ENCODE data around the gene TNFSF13B.

The TNFSF13B gene

GRCh38 chr13:108349269-108349668 is 79.8 kb downstream of the TNFSF13B start:
- Histone ChIP-seq H3K27ac (ENCODE audit: low read depth, low read length) (no peak overlapping the region), H3K4me3 (ENCODE audit: low read depth, low read length) (no peak overlapping the region), H3K36me3 (ENCODE audit: control insufficient read depth, insufficient read depth, low read length) (no peaks in the 10 kb centered on the region), H3K9ac (ENCODE audit: low read length) (no peak overlapping the region), H3K4me1 (ENCODE audit: control insufficient read depth, insufficient read depth, low read length) (peaks cover 3% of the 10 kb centered on the region; the same call in 1 of the 2 replicates), H3K27me3 (ENCODE audit: control insufficient read depth, insufficient read depth, low read length) (no peaks in the 10 kb centered on the region), H3K9me3 (ENCODE audit: control insufficient read depth, insufficient read depth, low read depth, low read length) (no peaks in the 10 kb centered on the region)

DNA sequence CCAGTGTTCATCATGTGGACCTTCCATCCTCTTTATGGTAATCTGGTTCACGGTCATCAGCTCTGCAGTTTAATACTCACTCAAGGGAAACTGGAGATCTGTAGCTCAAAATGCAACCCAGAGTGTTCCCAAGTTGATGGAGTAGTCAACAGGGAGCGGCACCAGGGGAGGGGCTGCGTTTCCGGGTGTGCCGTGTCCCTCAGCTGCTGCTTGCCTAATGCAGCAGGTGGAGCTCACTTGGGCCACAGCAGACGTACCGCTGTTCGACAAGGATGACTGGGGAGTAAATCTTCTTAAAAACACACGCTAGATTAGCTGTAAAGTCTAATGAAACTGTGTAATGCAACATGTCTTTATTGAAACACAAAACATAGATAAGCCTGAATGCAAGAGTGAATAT is 81.1 kb downstream of the TNFSF13B start:
- no peak overlapping the region for H3K4me3 ChIP-seq (ENCODE audit: low read depth, low read length)
- H3K27me3 ChIP-seq (ENCODE audit: control insufficient read depth, insufficient read depth, low read length): no peaks in the 10 kb centered on the region
- H3K4me1 ChIP-seq (ENCODE audit: control insufficient read depth, insufficient read depth, low read length): peaks cover 3% of the 10 kb centered on the region; the same call in 1 of the 2 replicates
- H3K9me3 ChIP-seq (ENCODE audit: control insufficient read depth, insufficient read depth, low read depth, low read length): no peaks in the 10 kb centered on the region
- H3K9ac ChIP-seq (ENCODE audit: low read length): no peak overlapping the region
- no peak overlapping the region for H3K27ac ChIP-seq (ENCODE audit: low read depth, low read length)
- no peaks in the 10 kb centered on the region for H3K36me3 ChIP-seq (ENCODE audit: control insufficient read depth, insufficient read depth, low read length)

DNA sequence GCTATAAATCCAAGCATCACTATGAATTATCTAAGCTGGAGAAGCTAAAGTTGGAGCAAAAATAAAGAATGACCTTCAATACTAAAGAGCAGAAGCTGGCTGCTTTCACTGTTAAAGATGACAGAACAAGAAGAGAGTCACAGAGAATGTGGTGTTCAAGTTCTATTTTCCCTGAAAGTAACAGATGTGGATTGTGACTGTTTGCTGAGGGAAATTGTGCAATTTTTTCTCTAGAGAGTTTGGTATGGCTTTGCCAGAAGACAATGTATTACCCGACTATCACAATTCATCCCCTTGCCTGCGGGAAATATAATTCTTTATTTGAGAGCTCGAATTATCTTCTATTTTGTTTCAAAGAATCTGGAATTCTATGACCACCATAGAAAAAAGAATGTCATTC is 83.1 kb downstream of the TNFSF13B start:
- no peaks in the 10 kb centered on the region for H3K27me3 ChIP-seq (ENCODE audit: control insufficient read depth, insufficient read depth, low read length)
- H3K4me3 ChIP-seq (ENCODE audit: low read depth, low read length): no peak overlapping the region

DNA sequence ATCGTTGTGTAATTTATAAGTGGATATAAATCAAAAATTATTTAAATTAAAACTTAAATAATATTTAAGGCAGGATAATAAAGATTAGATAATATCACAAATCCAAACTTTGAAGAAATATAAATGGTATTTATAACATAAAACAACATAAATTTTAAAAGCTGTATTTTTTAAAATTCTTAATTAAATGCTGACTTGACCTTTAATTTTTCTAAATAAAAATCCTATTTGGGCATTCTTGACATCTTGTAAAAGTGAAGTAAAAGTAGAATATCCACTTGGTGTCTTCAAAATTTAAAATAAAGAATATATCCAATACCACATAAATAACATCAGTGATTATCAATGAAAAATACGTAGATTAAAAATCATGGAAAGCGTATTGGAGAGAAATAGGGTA is 87.7 kb downstream of the TNFSF13B start:
- Histone ChIP-seq H3K4me1 (ENCODE audit: control insufficient read depth, insufficient read depth, low read length) (no peaks in the 10 kb centered on the region), H3K9me3 (ENCODE audit: control insufficient read depth, insufficient read depth, low read depth, low read length) (no peaks in the 10 kb centered on the region), H3K36me3 (ENCODE audit: control insufficient read depth, insufficient read depth, low read length) (no peaks in the 10 kb centered on the region), H3K27me3 (ENCODE audit: control insufficient read depth, insufficient read depth, low read length) (no peaks in the 10 kb centered on the region), H3K4me3 (ENCODE audit: low read depth, low read length) (no peak overlapping the region), H3K9ac (ENCODE audit: low read length) (no peak overlapping the region), H3K27ac (ENCODE audit: low read depth, low read length) (no peak overlapping the region)

More for the DNA sequence above, 83.1 kb downstream of the TNFSF13B start:
- Histone ChIP-seq H3K27ac (ENCODE audit: low read depth, low read length) (no peak overlapping the region), H3K4me1 (ENCODE audit: control insufficient read depth, insufficient read depth, low read length) (peaks cover 3% of the 10 kb centered on the region; the same call in 1 of the 2 replicates), H3K9ac (ENCODE audit: low read length) (no peak overlapping the region), H3K9me3 (ENCODE audit: control insufficient read depth, insufficient read depth, low read depth, low read length) (no peaks in the 10 kb centered on the region), H3K36me3 (ENCODE audit: control insufficient read depth, insufficient read depth, low read length) (no peaks in the 10 kb centered on the region)
